ENCODE results near the gene LRRFIP2. TPM values are rescaled to one million over a fixed set of nuclear protein-coding genes. Genes with fewer than 3 reads are reported as not detected.

LRRFIP2 gene
- total RNA-seq, 2 experiments from 2014 or later: 25.9 to 30.7 TPM

DNA sequence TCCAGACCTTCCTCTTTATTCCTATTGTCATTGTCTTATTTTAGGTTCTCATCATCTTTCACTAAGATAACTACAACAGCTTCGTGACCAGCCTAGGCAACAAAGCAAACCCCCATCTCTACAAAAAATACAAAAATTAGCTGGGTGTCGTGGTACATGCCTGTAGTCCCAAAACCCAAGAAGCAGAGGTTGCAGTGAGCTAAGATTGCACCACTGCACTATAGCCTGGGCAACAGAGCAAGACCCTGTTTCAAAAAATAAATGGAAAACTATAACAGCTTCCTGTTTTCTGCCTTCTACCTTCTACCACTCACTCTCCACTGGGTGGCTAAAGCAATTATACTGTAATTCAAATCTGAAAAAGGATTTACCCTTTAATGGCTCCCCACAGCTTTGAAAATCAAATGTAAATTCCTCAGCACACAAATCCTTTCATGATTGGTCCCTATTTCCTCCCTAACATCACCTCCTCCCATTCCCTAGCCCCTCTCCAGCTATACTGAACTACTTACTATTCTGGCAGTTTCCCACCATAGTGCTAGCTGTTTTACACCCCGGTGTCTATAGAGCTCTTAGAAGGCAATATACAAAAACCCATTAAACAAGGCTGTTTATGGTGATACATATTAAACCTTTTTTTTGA, 33.4 kb downstream of the LRRFIP2 start:
- H3K27ac Mint-ChIP-seq: no peak overlapping the region
- H3K36me3 Mint-ChIP-seq: peaks cover 23% of the 10 kb centered on the region
- DNase-seq: no peak
- peaks cover 24% of the 10 kb centered on the region for H3K4me1 Mint-ChIP-seq (ENCODE audit: low read depth)
- ChIA-PET POLR2A (interaction anchor here (1.2 to 2.0 kb wide), 2 partner anchors 22 kb away, joined by 3 to 13 read pairs; no protein-coding TSS in a partner anchor), CTCF (interaction anchor here (1.2 kb wide), 1 partner anchor 72 kb away, joined by 6 read pairs; no protein-coding TSS in a partner anchor)
- H3K9me3 Mint-ChIP-seq: no peaks in the 10 kb centered on the region
- H3K4me3 Mint-ChIP-seq: no peak overlapping the region
- no peaks in the 10 kb centered on the region for H3K27me3 Mint-ChIP-seq
- intact Hi-C loops (cut with micrococcal nuclease): no loop called here

DNA sequence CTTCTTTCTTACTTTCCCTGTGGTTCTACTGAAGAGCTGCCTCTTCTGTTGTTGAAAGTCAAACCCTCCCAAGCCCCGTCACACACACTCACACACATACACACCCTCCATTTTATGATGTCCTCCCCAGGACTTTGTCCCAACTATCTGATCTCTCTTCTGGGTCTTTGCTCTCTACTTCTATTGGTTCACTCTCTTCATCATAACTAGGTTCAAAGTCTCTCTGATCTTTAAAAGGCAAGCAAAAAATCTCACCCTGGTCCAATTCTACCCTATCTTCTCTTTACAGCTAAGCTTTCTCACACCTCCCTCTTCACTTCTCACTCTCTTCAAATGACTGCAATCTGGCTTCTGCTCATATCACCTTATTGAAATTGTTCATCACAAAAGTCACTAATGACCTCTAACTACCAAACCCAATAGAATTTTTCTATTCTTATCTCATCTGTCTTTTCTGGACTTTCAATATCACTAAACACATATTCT, 34.8 kb downstream of the LRRFIP2 start:
- Mint-ChIP-seq H3K9me3 (no peaks in the 10 kb centered on the region), H3K36me3 (peaks cover 16% of the 10 kb centered on the region), H3K4me1 (ENCODE audit: low read depth) (peaks cover 17% of the 10 kb centered on the region), H3K27ac (no peak overlapping the region), H3K27me3 (no peaks in the 10 kb centered on the region), H3K4me3 (no peak overlapping the region)
- POLR2A ChIA-PET: interaction anchor here (1.3 to 2.0 kb wide), 2 partner anchors 23 to 34 kb away, joined by 3 to 13 read pairs; no protein-coding TSS in a partner anchor
- intact Hi-C loops (cut with micrococcal nuclease): no loop called here
- DNase-seq: no peak
- CTCF ChIA-PET: no interaction called here

DNA sequence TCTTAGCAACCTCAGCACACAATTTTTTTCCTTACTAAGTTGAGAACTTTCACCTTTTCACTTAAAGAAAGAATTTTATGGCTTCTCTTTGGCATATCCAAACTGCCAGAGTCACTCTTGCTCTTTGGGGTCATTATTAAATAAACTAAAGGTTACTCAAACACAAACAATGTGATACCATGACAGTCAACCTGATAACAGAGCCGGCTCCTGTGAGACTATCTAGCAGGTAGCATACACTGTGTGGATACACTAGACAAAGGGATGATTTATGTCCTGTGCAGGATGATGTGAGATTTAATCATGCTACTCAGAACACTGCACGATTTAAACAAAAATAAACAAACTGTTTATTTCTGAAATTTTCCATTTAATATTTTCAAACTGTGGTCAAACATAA, 35.6 kb downstream of the LRRFIP2 start:
- no peak overlapping the region for H3K27ac Mint-ChIP-seq
- POLR2A ChIA-PET: no interaction called here
- peaks cover 16% of the 10 kb centered on the region for H3K36me3 Mint-ChIP-seq
- no peaks in the 10 kb centered on the region for H3K9me3 Mint-ChIP-seq
- intact Hi-C loops (cut with micrococcal nuclease): no loop called here
- no peaks in the 10 kb centered on the region for H3K27me3 Mint-ChIP-seq
- CTCF ChIA-PET: no interaction called here
- DNase-seq: no peak
- peaks cover 15% of the 10 kb centered on the region for H3K4me1 Mint-ChIP-seq (ENCODE audit: low read depth)
- no peak overlapping the region for H3K4me3 Mint-ChIP-seq

DNA sequence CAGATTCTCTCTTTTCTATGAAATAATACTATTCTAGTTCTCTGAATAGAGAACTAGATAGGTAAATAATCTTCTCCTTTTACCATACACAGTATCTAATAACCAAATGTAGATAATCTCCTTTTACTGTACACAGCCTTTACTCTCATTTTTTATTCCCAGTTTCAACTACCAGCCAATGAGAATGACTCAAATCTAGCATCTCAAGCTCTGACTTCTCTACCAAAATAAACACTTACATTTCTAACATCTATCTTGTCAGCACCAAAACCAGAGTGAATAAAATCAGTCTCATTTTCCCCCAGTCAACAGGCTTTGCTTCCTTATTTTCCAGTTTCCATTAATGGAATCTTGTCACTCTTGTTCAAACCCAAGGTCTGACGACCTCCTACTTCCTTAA, 36.9 kb downstream of the LRRFIP2 start:
- Mint-ChIP-seq H3K27ac (no peak overlapping the region), H3K4me3 (no peak overlapping the region), H3K36me3 (peaks cover 5% of the 10 kb centered on the region), H3K9me3 (no peaks in the 10 kb centered on the region), H3K4me1 (ENCODE audit: low read depth) (peaks cover 15% of the 10 kb centered on the region), H3K27me3 (no peaks in the 10 kb centered on the region)
- DNase-seq: no peak
- intact Hi-C loops (cut with micrococcal nuclease): no loop called here
- CTCF ChIA-PET: no interaction called here
- POLR2A ChIA-PET: no interaction called here

DNA sequence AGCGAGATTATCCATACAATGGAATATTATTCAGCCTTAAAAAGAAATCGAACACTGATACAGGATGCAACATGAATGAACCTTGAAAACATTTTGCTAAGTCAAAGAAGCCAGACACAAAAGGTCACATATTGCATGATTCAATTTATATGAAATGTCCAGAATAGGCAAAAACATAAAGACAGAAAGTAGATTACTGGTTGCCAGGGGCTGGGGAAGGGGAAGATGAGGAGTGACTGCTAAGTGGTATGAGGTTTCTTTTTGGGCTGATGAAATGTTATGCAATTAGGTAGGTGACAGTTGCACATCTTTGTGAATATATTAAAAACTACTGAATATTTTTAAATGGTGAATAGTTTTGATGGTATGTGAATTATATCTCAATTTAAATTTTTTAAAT, 38.3 kb downstream of the LRRFIP2 start:
- H3K9me3 Mint-ChIP-seq: no peaks in the 10 kb centered on the region
- CTCF ChIA-PET: no interaction called here
- no peak for DNase-seq
- H3K36me3 Mint-ChIP-seq: peaks cover 5% of the 10 kb centered on the region
- no peak overlapping the region for H3K4me3 Mint-ChIP-seq
- POLR2A ChIA-PET: no interaction called here
- H3K27ac Mint-ChIP-seq: no peak overlapping the region
- H3K27me3 Mint-ChIP-seq: no peaks in the 10 kb centered on the region
- intact Hi-C loops (cut with micrococcal nuclease): no loop called here
- peaks cover 19% of the 10 kb centered on the region for H3K4me1 Mint-ChIP-seq (ENCODE audit: low read depth)

DNA sequence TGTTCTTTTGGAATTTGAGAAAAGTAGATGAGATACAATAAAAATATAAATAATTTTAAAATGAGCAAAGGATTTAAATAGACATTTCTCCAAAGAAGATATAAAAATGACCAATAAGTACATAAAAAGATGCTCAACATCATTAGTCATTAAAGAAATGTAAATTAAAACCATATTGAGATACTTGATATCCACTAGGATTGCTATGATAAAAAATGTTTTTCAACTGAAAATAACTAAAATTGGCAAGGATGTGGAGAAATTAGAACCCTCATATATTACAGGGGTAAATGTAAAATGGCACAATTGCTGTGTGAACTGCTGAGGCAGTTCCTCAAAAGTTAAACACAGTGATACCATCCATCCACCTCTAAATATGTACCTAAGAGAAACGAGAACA, 38.8 kb downstream of the LRRFIP2 start:
- intact Hi-C loops (cut with micrococcal nuclease): no loop called here
- ChIA-PET CTCF (no interaction called here), POLR2A (no interaction called here)
- no peak overlapping the region for H3K27ac Mint-ChIP-seq
- no peak overlapping the region for H3K4me3 Mint-ChIP-seq
- no peaks in the 10 kb centered on the region for H3K27me3 Mint-ChIP-seq
- H3K4me1 Mint-ChIP-seq (ENCODE audit: low read depth): peaks cover 19% of the 10 kb centered on the region
- H3K9me3 Mint-ChIP-seq: no peaks in the 10 kb centered on the region
- H3K36me3 Mint-ChIP-seq: peaks cover 5% of the 10 kb centered on the region
- DNase-seq: no peak

DNA sequence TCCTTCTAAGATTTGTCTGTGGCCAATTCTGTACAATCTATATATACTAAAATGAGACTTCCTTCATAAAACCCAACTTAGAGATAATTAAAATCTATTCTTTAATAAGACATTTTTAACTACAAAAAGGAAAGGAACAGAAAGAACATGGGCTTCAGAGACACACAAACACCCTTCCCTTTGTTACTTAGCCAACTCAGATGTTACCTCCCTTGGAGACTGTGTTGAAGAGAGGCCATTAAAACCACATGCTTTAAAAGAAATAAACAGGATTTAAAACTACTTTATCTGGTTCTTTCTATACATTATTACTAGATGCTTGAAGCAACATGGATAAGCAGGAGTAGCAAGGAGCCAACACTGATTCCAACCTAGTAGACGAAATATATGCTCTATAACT, 42.0 kb downstream of the LRRFIP2 start:
- DNase-seq: no peak
- Mint-ChIP-seq H3K27me3 (no peaks in the 10 kb centered on the region), H3K9me3 (no peaks in the 10 kb centered on the region), H3K27ac (no peak overlapping the region), H3K4me1 (ENCODE audit: low read depth) (peaks cover 18% of the 10 kb centered on the region), H3K4me3 (no peak overlapping the region), H3K36me3 (peaks cover 4% of the 10 kb centered on the region)
- ChIA-PET POLR2A (no interaction called here), CTCF (no interaction called here)
- intact Hi-C loops (cut with micrococcal nuclease): no loop called here

DNA sequence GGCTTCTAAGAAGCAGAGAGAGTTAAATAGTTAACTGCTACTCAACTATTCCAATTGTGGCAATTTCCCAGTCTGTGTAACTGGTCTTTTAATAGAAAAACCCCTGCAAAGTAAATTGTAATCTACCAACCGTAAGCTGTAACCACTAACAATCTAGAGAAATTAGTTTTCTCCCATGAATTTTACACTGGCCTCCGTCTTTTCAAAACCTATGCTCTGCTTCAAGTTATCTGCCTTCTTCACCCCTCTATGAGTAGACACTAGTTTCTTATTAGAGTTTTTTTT, 42.6 kb downstream of the LRRFIP2 start:
- Mint-ChIP-seq H3K27ac (no peak overlapping the region), H3K27me3 (no peaks in the 10 kb centered on the region), H3K4me3 (no peak overlapping the region), H3K9me3 (no peaks in the 10 kb centered on the region), H3K36me3 (peaks cover 4% of the 10 kb centered on the region), H3K4me1 (ENCODE audit: low read depth) (peaks cover 15% of the 10 kb centered on the region)
- CTCF ChIA-PET: interaction anchor here (0.6 kb wide), 1 partner anchor 249 kb away, joined by 5 read pairs; no protein-coding TSS in a partner anchor
- intact Hi-C loops (cut with micrococcal nuclease): no loop called here
- POLR2A ChIA-PET: no interaction called here
- no peak for DNase-seq

DNA sequence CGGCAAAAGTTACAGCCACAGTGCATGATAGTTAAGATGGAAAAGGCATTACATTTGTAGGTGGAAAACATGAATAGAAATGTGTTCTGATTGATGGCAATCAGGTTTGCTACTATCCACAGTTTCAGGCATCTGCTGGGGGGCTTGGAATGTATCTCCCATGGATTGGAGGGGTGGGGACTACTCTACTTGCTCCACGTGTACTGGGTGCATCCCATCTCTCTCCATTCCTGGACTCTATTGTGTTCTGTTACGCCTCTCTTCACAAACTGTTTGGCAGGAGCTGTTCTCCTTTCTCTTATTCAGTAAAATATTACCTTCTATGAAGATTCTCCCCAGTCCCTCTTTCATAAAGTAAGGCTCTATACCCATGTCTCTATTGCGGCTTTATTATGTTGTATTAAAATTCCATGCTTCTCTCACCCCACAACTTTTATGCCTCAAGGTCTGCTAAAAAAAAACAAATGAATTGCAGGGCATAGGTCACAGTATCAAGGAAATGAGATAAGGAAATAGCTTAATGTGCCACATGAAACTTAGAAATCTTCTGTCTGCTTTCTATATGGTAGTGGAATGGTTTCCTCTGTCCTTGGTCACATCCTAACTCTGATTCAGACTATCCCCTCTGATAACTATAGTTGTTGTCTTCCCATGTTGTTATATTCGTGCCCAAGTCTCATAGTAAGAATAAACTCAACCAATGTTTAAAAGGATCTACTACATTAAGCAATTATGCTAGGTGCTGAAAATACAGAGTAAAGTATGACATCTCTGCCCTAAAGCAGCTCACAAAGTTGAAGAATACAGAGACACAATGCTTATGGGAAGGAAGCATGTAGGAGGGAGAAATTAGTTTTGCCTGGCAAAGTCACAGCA, 43.2 kb downstream of the LRRFIP2 start:
- Mint-ChIP-seq H3K27ac (no peak overlapping the region), H3K27me3 (no peaks in the 10 kb centered on the region), H3K36me3 (peaks cover 4% of the 10 kb centered on the region), H3K4me3 (no peak overlapping the region), H3K9me3 (no peaks in the 10 kb centered on the region), H3K4me1 (ENCODE audit: low read depth) (peaks cover 15% of the 10 kb centered on the region)
- intact Hi-C loops (cut with micrococcal nuclease): no loop called here
- CTCF ChIA-PET: interaction anchor here (0.6 kb wide), 1 partner anchor 250 kb away, joined by 5 read pairs; no protein-coding TSS in a partner anchor
- no peak for DNase-seq
- POLR2A ChIA-PET: no interaction called here

DNA sequence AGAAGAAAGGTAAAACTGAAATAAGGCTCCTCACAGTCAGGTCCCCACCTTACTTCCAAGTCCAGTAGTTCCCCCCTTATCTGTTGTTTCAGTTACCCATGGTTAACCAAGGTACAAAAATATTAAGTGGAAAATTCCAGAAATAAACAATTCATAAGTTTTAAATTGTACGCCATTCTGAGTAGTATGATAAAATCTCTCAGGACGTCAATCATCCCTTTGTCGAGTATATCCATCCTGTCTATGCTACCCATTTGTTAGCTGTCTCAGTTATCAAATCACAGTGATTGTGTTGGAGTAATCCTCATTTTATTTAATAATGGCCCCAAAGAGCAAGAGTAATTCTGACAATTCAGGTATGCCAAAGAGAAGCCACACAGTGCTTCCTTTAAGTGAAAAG, 43.9 kb downstream of the LRRFIP2 start:
- DNase-seq: no peak
- Mint-ChIP-seq H3K4me1 (ENCODE audit: low read depth) (peaks cover 15% of the 10 kb centered on the region), H3K4me3 (no peak overlapping the region), H3K27ac (no peak overlapping the region), H3K36me3 (peaks cover 4% of the 10 kb centered on the region), H3K27me3 (no peaks in the 10 kb centered on the region), H3K9me3 (no peaks in the 10 kb centered on the region)
- ChIA-PET POLR2A (no interaction called here), CTCF (no interaction called here)
- intact Hi-C loops (cut with micrococcal nuclease): no loop called here

DNA sequence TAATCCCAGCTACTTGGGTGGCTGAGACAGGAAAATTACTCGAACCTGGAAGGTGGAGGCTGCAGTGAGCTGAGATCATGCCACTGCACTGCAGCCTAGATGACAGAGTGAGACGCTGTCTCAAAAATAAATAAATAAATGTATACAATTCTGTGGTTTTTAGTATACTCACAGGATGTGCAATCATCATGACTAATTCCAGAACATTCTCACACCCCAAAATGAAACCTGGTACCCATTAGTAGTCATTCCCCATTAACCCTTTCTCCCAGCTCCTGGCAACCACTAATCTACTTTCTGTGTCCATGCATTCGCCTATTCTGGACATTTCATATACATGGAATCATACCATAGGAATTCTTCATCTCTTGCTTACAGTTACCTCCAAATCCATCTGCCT, 44.5 kb downstream of the LRRFIP2 start:
- peak; percentile 14 for DNase-seq
- H3K27ac Mint-ChIP-seq: no peak overlapping the region
- H3K9me3 Mint-ChIP-seq: no peaks in the 10 kb centered on the region
- ChIA-PET POLR2A (no interaction called here), CTCF (no interaction called here)
- peaks cover 18% of the 10 kb centered on the region for H3K4me1 Mint-ChIP-seq (ENCODE audit: low read depth)
- intact Hi-C loops (cut with micrococcal nuclease): loop anchor here (2.0 kb wide), 1 partner anchor 15 kb away; no protein-coding TSS in a partner anchor
- H3K27me3 Mint-ChIP-seq: no peaks in the 10 kb centered on the region
- H3K36me3 Mint-ChIP-seq: peaks cover 4% of the 10 kb centered on the region
- H3K4me3 Mint-ChIP-seq: no peak overlapping the region

DNA sequence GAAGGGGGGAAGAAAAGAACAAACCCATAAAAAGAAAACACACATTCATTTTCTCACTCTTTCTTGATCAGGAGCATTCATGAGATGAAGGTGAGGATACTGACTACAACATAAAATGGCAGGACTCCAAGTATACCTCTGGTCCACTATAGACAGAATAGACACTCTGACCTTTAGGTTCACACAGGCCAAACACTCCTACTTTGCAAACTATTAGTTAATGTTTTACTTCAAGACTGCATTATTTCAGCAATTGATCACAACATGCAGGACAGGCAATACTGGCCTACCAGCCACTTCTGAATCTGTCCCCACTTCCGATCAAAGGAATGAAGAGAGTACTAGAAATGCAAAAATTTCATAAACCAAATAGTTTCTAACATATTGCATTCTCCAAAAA, 47.0 kb downstream of the LRRFIP2 start:
- intact Hi-C loops (cut with micrococcal nuclease): no loop called here
- peaks cover 18% of the 10 kb centered on the region for H3K4me1 Mint-ChIP-seq (ENCODE audit: low read depth)
- H3K4me3 Mint-ChIP-seq: no peak overlapping the region
- H3K27me3 Mint-ChIP-seq: no peaks in the 10 kb centered on the region
- no peak for DNase-seq
- no peak overlapping the region for H3K27ac Mint-ChIP-seq
- H3K36me3 Mint-ChIP-seq: peaks cover 5% of the 10 kb centered on the region
- ChIA-PET POLR2A (interaction anchor here (0.9 kb wide), 1 partner anchor 134 kb away, joined by 3 read pairs; the partner anchor contains the start of gene EPM2AIP1), CTCF (no interaction called here)
- peaks cover under 1% of the 10 kb centered on the region for H3K9me3 Mint-ChIP-seq

DNA sequence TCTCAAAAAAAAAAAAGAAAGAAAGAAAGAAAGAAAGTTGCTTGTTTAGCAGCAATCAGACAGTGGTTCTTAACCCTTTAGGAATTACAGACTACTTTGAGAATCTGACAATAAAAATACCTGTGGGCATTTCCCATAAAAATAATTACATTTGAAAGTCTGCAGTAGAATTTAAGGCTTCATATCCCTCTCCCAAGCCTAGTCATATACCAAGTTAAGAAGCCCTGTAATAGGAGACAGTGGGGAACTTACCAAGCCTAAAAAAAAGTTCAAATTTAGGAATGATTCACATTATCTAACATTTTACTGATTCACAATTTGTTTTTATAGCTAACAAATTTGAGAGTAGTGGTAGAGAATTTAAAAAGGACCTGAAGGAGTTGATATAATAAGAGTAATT, 47.5 kb downstream of the LRRFIP2 start:
- DNase-seq: no peak
- intact Hi-C loops (cut with micrococcal nuclease): no loop called here
- peaks cover 18% of the 10 kb centered on the region for H3K4me1 Mint-ChIP-seq (ENCODE audit: low read depth)
- no peak overlapping the region for H3K4me3 Mint-ChIP-seq
- H3K9me3 Mint-ChIP-seq: peaks cover 3% of the 10 kb centered on the region
- peaks cover 9% of the 10 kb centered on the region for H3K36me3 Mint-ChIP-seq
- H3K27me3 Mint-ChIP-seq: no peaks in the 10 kb centered on the region
- POLR2A ChIA-PET: no interaction called here
- H3K27ac Mint-ChIP-seq: no peak overlapping the region
- CTCF ChIA-PET: no interaction called here
